ENCODE data around the gene OR3A2. TPM values are rescaled to one million over a fixed set of nuclear protein-coding genes. Genes with fewer than 3 reads are reported as not detected.
"Not testable (repeated sequence)": the region's sequence is repeated elsewhere in the genome, so short reads cannot be mapped to it uniquely, and the experiment has no call there.

OR3A2 gene
- total RNA-seq, 6 donors from 2014 or later: 0.24 to 0.46 TPM; not detected in 4

GRCh38 chr17:3389791-3390190, 3.7 kb upstream of the OR3A2 start:
- Histone ChIP-seq H3K4me3 (no peak overlapping the region), H3K27ac (no peak overlapping the region), H3K36me3 (no peaks in the 10 kb centered on the region), H3K27me3 (peaks cover 0 to 8% (median 4%) of the 10 kb centered on the region in 4 donors), H3K9me3 (no peaks in the 10 kb centered on the region), H3K4me1 (no peaks in the 10 kb centered on the region)
- 75 to 77% methylated on average over 4 of the region's 4 CpGs for WGBS, 2 donors
- TF ChIP-seq POLR2A (IDR thresholded peaks at IDR 0.05) (no peak), POLR2AphosphoS5 (IDR thresholded peaks at IDR 0.05) (no peak), EP300 (IDR thresholded peaks at IDR 0.05) (no peak), CTCF (IDR thresholded peaks at IDR 0.05) (no peak)
- ATAC-seq (ENCODE audit: low FRiP score in 2 of 2): no peak
- DNase-seq: no peak

- no peaks in the 10 kb centered on the region for H3K4me1 ChIP-seq
- DNase-seq (no peak), ATAC-seq (ENCODE audit: low FRiP score in 2 of 2) (no peak)
- H3K27ac ChIP-seq: no peak overlapping the region
- H3K9me3 ChIP-seq: no peaks in the 10 kb centered on the region
- 73 to 75% methylated on average over 5 of the region's 5 CpGs for WGBS, 2 donors
- peaks cover 0 to 8% (median 4%) of the 10 kb centered on the region in 4 donors for H3K27me3 ChIP-seq
- TF ChIP-seq POLR2A (IDR thresholded peaks at IDR 0.05) (no peak), CTCF (IDR thresholded peaks at IDR 0.05) (no peak), POLR2AphosphoS5 (IDR thresholded peaks at IDR 0.05) (no peak), EP300 (IDR thresholded peaks at IDR 0.05) (no peak)
- no peaks in the 10 kb centered on the region for H3K36me3 ChIP-seq
- no peak overlapping the region for H3K4me3 ChIP-seq
These were observed 4.2 kb downstream of the OR3A2 start for GRCh38 chr17:3381957-3382356.

- H3K9me3 ChIP-seq: peaks cover 0 to 8% (median 0%) of the 10 kb centered on the region in 4 donors
- H3K4me3 ChIP-seq: no peak overlapping the region
- H3K4me1 ChIP-seq: no peaks in the 10 kb centered on the region
- DNase-seq (peak in 1 of 2 donors; percentile 46), ATAC-seq (ENCODE audit: low FRiP score in 2 of 2) (no peak)
- TF ChIP-seq EP300 (IDR thresholded peaks at IDR 0.05) (no peak), POLR2AphosphoS5 (IDR thresholded peaks at IDR 0.05) (no peak), CTCF (IDR thresholded peaks at IDR 0.05) (no peak), POLR2A (IDR thresholded peaks at IDR 0.05) (no peak)
- no peak overlapping the region for H3K27ac ChIP-seq
- no peaks in the 10 kb centered on the region for H3K36me3 ChIP-seq
- H3K27me3 ChIP-seq: no peaks in the 10 kb centered on the region
- 80 to 81% methylated on average over 4 to 5 of the region's 8 CpGs for WGBS, 2 donors
These were observed 7.8 kb downstream of the OR3A2 start for GRCh38 chr17:3378321-3378720.

- not testable (repeated sequence) for ATAC-seq (ENCODE audit: low FRiP score in 2 of 2); H3K36me3 ChIP-seq; H3K27me3 ChIP-seq; H3K9me3 ChIP-seq; H3K4me1 ChIP-seq; H3K27ac ChIP-seq; H3K4me3 ChIP-seq
- 89% methylated on average over 8 of the region's 31 CpGs; no CpG with 5 or more reads in 1 of the 2 donors for WGBS, 2 donors
- peak in 1 of 2 donors; percentile 54 for DNase-seq
These were observed 14.9 kb downstream of the OR3A2 start for GRCh38 chr17:3371167-3371566.

- not testable (repeated sequence) for H3K4me3 ChIP-seq; H3K27me3 ChIP-seq; H3K36me3 ChIP-seq; H3K4me1 ChIP-seq; ATAC-seq (ENCODE audit: low FRiP score in 2 of 2); H3K9me3 ChIP-seq; H3K27ac ChIP-seq
- DNase-seq: peak in 1 of 2 donors; percentile 29
- WGBS, 2 donors: 84 to 85% methylated on average over 10 to 12 of the region's 12 CpGs
These were observed 43.3 kb downstream of the OR3A2 start for GRCh38 chr17:3342782-3343181.

GRCh38 chr17:3335876-3336275, 50.2 kb downstream of the OR3A2 start:
- H3K27me3 ChIP-seq: no peaks in the 10 kb centered on the region
- DNase-seq: no peak
- H3K4me1 ChIP-seq: no peaks in the 10 kb centered on the region
- 38 to 65% methylated on average over 4 of the region's 4 CpGs for WGBS, 2 donors
- no peak overlapping the region for H3K27ac ChIP-seq
- no peaks in the 10 kb centered on the region for H3K36me3 ChIP-seq
- no peak for TF ChIP-seq POLR2A (IDR thresholded peaks at IDR 0.05)
- TF ChIP-seq CTCF (IDR thresholded peaks at IDR 0.05): peak in 1 of 6 experiments; percentile 5
- no peak for TF ChIP-seq EP300 (IDR thresholded peaks at IDR 0.05)
- no peak for TF ChIP-seq POLR2AphosphoS5 (IDR thresholded peaks at IDR 0.05)
- H3K9me3 ChIP-seq: no peaks in the 10 kb centered on the region
- no peak for ATAC-seq (ENCODE audit: low FRiP score in 2 of 2)
- no peak overlapping the region for H3K4me3 ChIP-seq

Measured in upper lobe of left lung (tissue), 6 donors.